D341Med (cell line): ENCODE results near the gene SCAMP1.
"Not testable (repeated sequence)": the region's sequence is repeated elsewhere in the genome, so short reads cannot be mapped to it uniquely, and the experiment has no call there.

Source experiments
- DNase-seq: peaks from one replicate; pipeline ENCODE4 v3.0.0; 2012; ENCODE audit warnings: low spot score

SCAMP1 gene

DNA sequence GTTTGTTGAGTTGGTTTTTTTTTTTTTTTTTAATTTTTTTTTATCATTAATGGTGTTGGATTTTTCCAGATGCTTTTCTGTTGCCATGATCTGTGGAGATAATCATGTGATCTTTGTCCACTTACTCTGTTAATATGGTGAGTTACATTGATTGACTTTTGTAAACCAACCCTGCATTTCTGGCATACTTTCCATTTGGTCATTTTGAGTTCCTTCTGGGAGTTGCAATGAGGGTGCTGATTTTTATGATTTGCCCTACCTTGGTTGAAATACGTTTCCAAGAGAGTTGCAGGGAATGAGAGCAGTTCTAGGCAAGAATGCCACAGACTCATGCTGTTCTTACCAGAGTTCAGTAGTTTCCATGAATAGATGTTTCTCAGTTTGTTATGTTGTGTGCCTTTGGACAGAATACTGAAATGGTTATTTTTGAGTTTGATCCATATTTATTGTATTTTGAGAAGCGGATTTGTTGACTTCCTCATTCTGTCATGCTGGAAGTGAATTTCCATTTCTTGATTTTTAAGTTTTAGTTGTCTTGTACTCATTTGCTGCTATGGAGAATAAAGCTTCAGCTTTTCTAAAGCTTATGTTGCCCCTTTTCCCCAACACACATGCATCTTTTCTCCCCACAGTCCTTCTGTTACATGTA is 69.0 kb downstream of the SCAMP1 start:
- no peak for DNase-seq

- DNase-seq, result no peak
These were observed 70.4 kb downstream of the SCAMP1 start for GRCh38 chr5:78430866-78431265.

GRCh38 chr5:78433972-78434371 is 73.6 kb downstream of the SCAMP1 start:
- DNase-seq, result no peak

DNA sequence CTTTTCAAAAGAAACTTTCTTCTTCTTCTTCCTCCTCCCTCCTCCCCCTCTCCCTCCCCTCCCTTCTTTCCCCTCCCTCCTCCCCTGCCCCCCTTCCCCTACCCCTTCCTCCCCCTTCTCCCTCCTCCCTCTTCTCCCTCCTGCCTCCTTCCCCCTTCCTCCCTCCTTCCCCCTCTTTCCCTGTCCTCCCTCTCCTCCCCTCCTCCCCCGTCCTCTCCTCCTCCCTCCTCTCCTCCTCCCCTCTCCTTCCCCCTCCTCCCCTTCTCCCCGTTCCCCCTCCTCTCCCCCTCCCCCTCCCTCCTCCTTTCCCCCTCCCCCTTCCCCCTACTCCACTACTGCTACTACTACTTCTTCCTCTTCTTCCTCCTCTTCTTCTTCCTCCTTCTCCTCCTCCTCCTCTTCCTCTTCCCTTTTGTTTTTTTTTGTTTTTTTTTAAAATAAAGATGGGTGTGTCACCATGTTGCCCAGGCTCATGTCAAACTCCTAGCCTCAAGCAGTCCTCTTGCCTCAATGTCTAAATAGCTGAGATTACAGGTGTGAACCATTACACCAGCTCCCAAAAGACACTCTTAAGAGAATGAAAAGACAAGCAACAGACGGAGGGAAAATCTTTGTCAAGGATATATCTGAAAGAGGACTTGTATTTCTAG is 87.5 kb downstream of the SCAMP1 start:
- DNase-seq, result no peak

- no peak for DNase-seq
These were observed 88.7 kb downstream of the SCAMP1 start for GRCh38 chr5:78449103-78449502.

- DNase-seq, result not testable (repeated sequence)
These were observed 97.1 kb downstream of the SCAMP1 start for GRCh38 chr5:78457507-78457906.

GRCh38 chr5:78458843-78459242 is 98.4 kb downstream of the SCAMP1 start:
- no peak for DNase-seq

DNA sequence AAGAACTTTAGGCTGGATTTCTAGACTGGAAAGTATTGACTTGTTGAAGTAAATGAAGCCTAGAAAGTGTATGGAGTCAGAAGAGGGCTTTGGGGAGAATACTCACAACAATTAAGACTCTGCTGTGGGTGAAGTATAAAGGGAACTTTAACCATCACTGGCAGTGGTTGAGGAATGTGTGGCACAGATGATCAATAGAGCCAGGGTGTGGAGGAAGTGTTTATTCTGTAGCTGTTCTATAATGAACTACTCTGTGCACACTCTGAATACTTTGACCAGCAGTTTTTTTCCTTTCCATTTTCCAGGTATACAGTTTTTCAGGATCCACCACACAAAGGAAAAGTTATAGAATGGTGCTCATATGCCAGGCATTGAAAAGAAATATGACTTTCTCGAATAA is 106.7 kb downstream of the SCAMP1 start:
- DNase-seq, result no peak

DNA sequence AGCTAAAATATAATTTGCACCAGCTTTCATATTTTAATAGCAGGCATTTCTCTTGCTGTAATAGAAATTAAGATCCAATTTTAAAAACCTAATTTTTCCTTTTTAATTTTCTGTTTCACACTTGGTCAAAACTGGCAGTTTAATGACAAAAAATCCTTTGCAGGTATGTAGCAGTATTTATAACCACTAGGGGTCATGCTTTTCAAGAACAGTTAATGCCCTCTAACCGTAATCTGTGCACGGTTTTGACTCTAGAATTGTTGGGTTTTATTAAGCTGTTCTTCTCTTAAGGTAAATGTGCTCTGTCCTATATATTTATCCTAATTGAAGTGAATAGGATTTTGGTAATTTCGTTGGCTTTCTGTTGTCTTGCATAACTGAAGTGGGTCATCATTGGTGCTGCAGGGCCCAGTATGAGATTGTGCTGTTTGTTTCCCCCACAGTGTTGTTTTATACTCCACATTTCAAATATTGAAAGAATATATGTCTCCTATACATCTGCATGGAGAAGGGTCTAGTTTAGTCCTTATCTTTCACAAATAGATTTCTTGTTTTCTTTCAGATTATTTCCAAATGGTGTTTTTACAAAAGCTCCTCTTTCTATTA is 107.4 kb downstream of the SCAMP1 start:
- no peak for DNase-seq

GRCh38 chr5:78471896-78472295 is 111.5 kb downstream of the SCAMP1 start:
- no peak for DNase-seq

- DNase-seq, result no peak
These were observed 112.2 kb downstream of the SCAMP1 start for GRCh38 chr5:78472469-78473106.

- no peak for DNase-seq
These were observed 113.3 kb downstream of the SCAMP1 start for GRCh38 chr5:78473751-78474150.

- DNase-seq, result no peak
These were observed 115.0 kb downstream of the SCAMP1 start for GRCh38 chr5:78475370-78475769.

DNA sequence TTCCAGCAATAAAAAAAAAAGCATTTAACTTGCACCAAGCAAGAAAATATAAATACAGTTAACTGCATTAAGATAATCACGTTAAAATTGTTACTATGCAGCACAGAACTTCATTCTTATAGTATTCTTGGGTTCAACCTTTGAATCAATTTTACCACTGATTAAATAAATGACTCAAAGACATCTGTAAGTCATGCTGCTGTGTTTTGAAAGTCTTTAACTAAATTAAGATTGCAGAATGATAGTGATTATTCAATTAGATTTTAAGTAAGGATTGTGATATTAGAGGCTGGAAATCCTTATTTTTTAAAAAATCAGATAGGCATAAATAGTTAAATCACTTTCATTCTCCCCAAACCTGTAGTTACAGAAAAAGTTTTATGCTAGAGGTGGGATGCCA is 116.4 kb downstream of the SCAMP1 start:
- no peak for DNase-seq

DNA sequence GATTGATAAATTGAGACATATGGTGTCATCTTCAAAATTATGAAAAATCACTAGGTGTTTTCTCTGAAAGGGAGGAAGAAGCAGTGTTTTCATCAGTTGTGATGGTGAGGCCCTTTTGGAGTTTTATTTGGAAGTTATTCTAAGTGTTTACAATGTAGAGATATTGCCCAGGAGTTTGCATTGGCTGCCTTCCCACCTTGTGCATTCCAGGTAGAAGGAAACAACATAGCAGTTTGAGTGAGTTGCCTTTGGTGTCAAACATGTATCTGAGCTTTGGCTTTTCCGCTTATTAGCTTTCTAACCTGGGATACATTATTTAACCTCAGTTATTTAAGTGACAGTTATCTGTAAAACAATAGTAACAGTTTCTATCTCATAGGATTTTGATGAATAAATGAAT is 122.5 kb downstream of the SCAMP1 start:
- no peak for DNase-seq

DNA sequence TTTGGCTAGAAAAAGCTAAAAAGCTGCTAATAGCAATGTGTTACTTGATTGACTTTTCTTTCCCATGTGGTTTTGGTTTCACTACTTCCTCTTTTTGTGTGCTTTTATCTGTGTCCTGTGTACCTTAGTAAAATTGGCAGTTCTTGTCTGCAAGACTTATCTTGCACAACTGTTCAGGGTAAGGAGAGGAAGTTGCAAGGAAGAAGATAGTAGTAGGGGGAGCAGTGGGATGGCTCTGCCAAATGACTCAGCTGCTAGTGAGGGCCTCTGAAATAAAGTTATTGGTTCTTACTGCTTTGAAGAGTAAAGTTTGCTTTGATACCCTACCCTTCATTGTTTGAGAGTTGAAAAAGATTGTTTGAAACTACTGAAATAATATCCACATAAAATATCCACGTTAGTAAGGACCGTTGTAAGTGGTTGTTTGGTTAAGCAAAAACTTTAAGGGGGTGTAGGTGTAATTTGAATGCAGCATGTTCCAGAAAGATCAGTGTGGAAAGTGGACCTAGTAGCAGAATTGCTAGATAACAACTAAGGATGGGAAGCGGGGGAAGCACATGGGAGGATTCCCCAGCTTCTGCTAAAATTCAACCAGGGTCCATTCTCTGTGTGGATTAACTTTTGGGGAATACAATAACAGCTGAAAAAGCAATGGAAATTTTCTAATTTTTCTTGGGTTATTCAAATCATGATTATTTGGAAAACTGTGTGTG is 123.5 kb downstream of the SCAMP1 start:
- no peak for DNase-seq

- DNase-seq, result no peak
These were observed 125.8 kb downstream of the SCAMP1 start for GRCh38 chr5:78486218-78486617.

DNA sequence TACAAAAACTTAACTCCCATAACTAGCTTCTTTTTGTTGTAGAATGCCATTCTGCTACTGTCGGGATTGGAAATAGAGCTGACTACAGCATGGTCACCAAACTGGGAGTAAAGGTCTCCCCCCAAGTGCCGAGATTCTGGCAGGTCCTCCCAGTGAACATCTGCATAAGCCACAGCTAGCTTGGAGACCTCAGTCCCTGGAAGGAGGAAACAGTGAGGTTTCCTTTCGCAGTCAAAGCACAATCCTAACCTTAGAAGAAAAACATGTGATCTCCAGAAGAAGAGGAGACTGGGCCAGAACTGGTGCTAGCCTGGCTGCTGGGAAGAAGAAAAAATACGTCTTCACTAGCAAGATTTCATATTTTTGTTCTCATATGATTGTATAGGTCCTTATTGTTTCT is 127.4 kb downstream of the SCAMP1 start:
- DNase-seq, result no peak

GRCh38 chr5:78490709-78491485 is 130.5 kb downstream of the SCAMP1 start:
- DNase-seq, result no peak

DNA sequence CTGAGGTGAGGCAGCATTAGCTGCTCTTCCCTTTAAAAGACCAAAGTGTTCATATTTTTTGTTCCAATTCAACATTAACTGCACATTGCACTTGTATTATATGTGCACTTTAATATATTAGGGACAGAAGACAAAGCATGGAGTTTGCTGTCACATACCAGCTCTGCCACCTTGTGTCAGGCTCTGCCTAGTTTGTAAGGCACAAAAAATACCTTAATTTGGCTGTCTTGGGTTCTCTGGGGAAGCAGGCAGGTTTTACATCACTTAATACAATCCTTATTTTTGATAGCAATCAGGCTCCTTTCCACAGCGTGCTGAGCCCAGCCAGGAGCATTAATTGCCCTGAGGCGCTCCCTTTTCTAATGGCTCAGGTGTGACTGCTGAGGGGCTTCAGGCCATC is 131.8 kb downstream of the SCAMP1 start:
- no peak for DNase-seq

DNA sequence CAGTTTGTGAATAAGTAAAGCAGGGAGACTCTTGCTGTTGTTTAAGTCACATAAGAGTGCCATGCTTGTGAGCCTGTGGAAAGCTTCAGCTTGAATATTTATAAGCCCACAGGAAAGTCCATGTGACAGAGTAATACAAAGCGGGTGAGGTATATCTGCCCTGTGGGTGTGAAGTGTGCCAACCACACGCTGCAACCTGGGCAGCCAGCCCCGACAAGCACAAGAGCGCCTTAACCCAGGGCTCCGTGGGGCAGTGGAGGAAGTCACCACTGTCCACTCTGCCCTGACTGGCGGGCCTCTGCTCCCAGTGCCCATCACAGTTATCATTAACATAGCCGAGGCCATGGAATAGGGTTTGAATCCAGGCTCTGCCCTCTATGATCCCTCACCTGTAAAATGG is 132.2 kb downstream of the SCAMP1 start:
- no peak for DNase-seq

DNA sequence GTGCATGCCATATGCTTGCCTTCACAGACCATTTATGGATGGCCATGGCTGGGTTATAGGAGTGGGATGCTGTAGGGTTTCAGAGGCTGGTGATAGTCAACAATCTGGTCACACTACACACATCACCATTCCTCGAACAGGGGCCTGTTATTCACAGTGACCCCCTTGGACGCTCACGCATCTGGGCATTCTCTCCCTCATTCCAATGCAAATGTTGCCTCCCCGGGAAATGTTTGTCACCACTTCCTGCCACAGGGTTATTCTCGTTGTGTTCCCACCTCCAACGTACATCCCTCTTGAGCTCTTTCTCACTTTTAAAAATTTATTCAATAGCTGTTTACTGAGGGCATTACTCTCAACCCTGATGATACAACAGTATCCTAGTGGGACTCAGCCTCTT is 135.4 kb downstream of the SCAMP1 start:
- DNase-seq, result no peak
